Stimulated activated CD4-positive, alpha-beta T cell treated with anti-CD3 and anti-CD28 coated beads, TNF-alpha, amount 100 ng/mL, for 1 hour (primary cell): ENCODE measurements around the gene TSPEAR.
"Not testable (repeated sequence)": the region's sequence is repeated elsewhere in the genome, so short reads cannot be mapped to it uniquely, and the experiment has no call there.

Experiments
- DNase-seq, 3 donors: peaks; one replicate each; pipeline ENCODE4 v3.0.0-alpha.2; 2020; ENCODE audit warnings: low read depth in 3 of 3, low spot score in 1 of 3

The TSPEAR gene

GRCh38 chr21:44555200-44555875, 156.0 kb downstream of the TSPEAR start:
- DNase-seq, result no peak

GRCh38 chr21:44552681-44553080, 158.7 kb downstream of the TSPEAR start:
- no peak for DNase-seq

GRCh38 chr21:44552136-44552535, 159.2 kb downstream of the TSPEAR start:
- DNase-seq, result no peak

GRCh38 chr21:44551340-44551961, 159.9 kb downstream of the TSPEAR start, which contains the start of gene KRTAP10-2:
Gene KRTAP10-2, minus strand, starts transcription at chr21:44551505. Its CDS starts 47 bp downstream, at chr21:44551458.
- no peak for DNase-seq

GRCh38 chr21:44550807-44551206, 160.6 kb downstream of the TSPEAR start:
- DNase-seq, result no peak

GRCh38 chr21:44550285-44550684, 161.1 kb downstream of the TSPEAR start:
- DNase-seq, result not testable (repeated sequence)

GRCh38 chr21:44549525-44550211, 161.7 kb downstream of the TSPEAR start:
- DNase-seq, result no peak

- no peak for DNase-seq
These were observed 162.4 kb downstream of the TSPEAR start for GRCh38 chr21:44548922-44549321.

GRCh38 chr21:44548381-44548780, 163.0 kb downstream of the TSPEAR start:
- no peak for DNase-seq

GRCh38 chr21:44547656-44548331, 163.6 kb downstream of the TSPEAR start:
- DNase-seq, result peak in 2 of 3 donors; percentile 4 to 13

GRCh38 chr21:44544566-44544965, 166.8 kb downstream of the TSPEAR start:
- DNase-seq, result no peak

GRCh38 chr21:44542716-44543115, 168.7 kb downstream of the TSPEAR start:
- no peak for DNase-seq

- no peak for DNase-seq
These were observed 170.6 kb downstream of the TSPEAR start for GRCh38 chr21:44540741-44541288.

- no peak for DNase-seq
These were observed 171.2 kb downstream of the TSPEAR start, which contains the start of gene KRTAP10-1 for GRCh38 chr21:44539991-44540666. Gene KRTAP10-1, minus strand, starts transcription at chr21:44540195. Its CDS starts 45 bp downstream, at chr21:44540150.

- DNase-seq, result no peak
These were observed 172.3 kb downstream of the TSPEAR start for GRCh38 chr21:44539046-44539445.

- DNase-seq, result no peak
These were observed 173.2 kb downstream of the TSPEAR start for GRCh38 chr21:44537930-44538911.

- DNase-seq, result no peak
These were observed 175.4 kb downstream of the TSPEAR start for GRCh38 chr21:44535963-44536362.

GRCh38 chr21:44534688-44535087, 176.7 kb downstream of the TSPEAR start:
- no peak for DNase-seq

GRCh38 chr21:44533891-44534627, 177.3 kb downstream of the TSPEAR start:
- no peak for DNase-seq
